ENCODE data around the gene VWA5A. TPM values are rescaled to one million over a fixed set of nuclear protein-coding genes. Genes with fewer than 3 reads are reported as not detected.

VWA5A gene
- polyA plus RNA-seq, 1 experiment: 7.1 TPM

GRCh38 chr11:124093330-124093729, 21.9 kb upstream of the VWA5A start:
- Histone ChIP-seq H3K27me3 (ENCODE audit: control insufficient read depth, insufficient read depth, low read length) (no peaks in the 10 kb centered on the region), H3K4me3 (ENCODE audit: low read depth, low read length) (no peak overlapping the region), H3K36me3 (ENCODE audit: control insufficient read depth, insufficient read depth, low read length) (no peaks in the 10 kb centered on the region)
- no peak for DNase-seq (ENCODE audit: low read depth)
- no peak for TF ChIP-seq CTCF (IDR thresholded peaks at IDR 0.05; ENCODE audit: insufficient read depth, low read depth, low read length)
- CTCF ChIA-PET: interaction anchor here (0.6 kb wide), 1 partner anchor 150 kb away, joined by 3 read pairs; no protein-coding TSS in a partner anchor
- POLR2A ChIA-PET: no interaction called here

DNA sequence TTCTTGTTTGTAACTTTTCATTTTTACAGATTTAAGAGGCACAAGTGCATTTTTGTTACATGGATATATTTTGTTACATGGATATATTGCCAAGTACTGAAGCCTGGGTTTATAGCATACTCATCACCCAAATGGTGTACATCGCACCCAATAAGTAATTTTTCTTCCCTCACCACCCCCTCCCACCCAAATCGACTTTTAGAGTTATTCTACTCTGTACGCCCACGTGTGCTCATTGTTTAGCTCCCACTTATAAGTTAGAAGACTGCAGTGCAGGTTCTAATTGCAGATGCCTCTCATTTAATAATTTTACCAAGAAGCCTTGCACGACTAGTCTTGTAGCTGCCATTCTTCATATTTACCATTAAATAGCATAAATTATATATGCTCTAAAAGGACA, 20.5 kb upstream of the VWA5A start:
- Histone ChIP-seq H3K27me3 (ENCODE audit: control insufficient read depth, insufficient read depth, low read length) (no peaks in the 10 kb centered on the region), H3K36me3 (ENCODE audit: control insufficient read depth, insufficient read depth, low read length) (no peaks in the 10 kb centered on the region), H3K4me3 (ENCODE audit: low read depth, low read length) (no peak overlapping the region)
- TF ChIP-seq CTCF (IDR thresholded peaks at IDR 0.05; ENCODE audit: insufficient read depth, low read depth, low read length): no peak
- CTCF ChIA-PET: no interaction called here
- no peak for DNase-seq (ENCODE audit: low read depth)
- POLR2A ChIA-PET: no interaction called here

GRCh38 chr11:124096364-124096763, 18.9 kb upstream of the VWA5A start:
- DNase-seq (ENCODE audit: low read depth): no peak
- Histone ChIP-seq H3K36me3 (ENCODE audit: control insufficient read depth, insufficient read depth, low read length) (no peaks in the 10 kb centered on the region), H3K27me3 (ENCODE audit: control insufficient read depth, insufficient read depth, low read length) (no peaks in the 10 kb centered on the region), H3K4me3 (ENCODE audit: low read depth, low read length) (no peak overlapping the region)
- POLR2A ChIA-PET: no interaction called here
- CTCF ChIA-PET: no interaction called here
- TF ChIP-seq CTCF (IDR thresholded peaks at IDR 0.05; ENCODE audit: insufficient read depth, low read depth, low read length): no peak

DNA sequence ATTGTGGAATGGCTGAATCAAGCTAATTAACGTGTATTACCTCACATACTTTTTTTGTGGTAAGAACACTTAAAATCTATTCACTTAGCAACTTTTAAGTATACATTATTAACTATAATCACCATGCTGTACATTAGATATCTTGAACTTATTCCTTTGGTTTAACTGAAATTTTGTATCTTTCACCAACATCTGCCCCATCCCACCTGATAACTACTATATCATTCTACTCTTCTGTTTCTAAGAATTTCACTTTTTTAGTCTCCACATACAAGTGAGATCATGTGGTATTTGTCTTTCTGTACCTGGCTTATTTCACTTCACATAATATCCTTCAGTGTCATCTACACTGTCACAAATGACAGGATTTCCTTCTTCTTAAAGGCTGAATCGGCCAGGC, 17.1 kb upstream of the VWA5A start:
- no peak for TF ChIP-seq CTCF (IDR thresholded peaks at IDR 0.05; ENCODE audit: insufficient read depth, low read depth, low read length)
- H3K27me3 ChIP-seq (ENCODE audit: control insufficient read depth, insufficient read depth, low read length): no peaks in the 10 kb centered on the region
- no peak overlapping the region for H3K4me3 ChIP-seq (ENCODE audit: low read depth, low read length)
- DNase-seq (ENCODE audit: low read depth): no peak
- CTCF ChIA-PET: no interaction called here
- H3K36me3 ChIP-seq (ENCODE audit: control insufficient read depth, insufficient read depth, low read length): no peaks in the 10 kb centered on the region
- POLR2A ChIA-PET: no interaction called here

GRCh38 chr11:124101737-124102136, 13.5 kb upstream of the VWA5A start:
- POLR2A ChIA-PET: no interaction called here
- no peak overlapping the region for H3K4me3 ChIP-seq (ENCODE audit: low read depth, low read length)
- CTCF ChIA-PET: no interaction called here
- no peak for DNase-seq (ENCODE audit: low read depth)
- no peak for TF ChIP-seq CTCF (IDR thresholded peaks at IDR 0.05; ENCODE audit: insufficient read depth, low read depth, low read length)
- H3K36me3 ChIP-seq (ENCODE audit: control insufficient read depth, insufficient read depth, low read length): no peaks in the 10 kb centered on the region
- H3K27me3 ChIP-seq (ENCODE audit: control insufficient read depth, insufficient read depth, low read length): no peaks in the 10 kb centered on the region
